K562 (cell line): ENCODE results near the gene PCDHGA8. TPM values are rescaled to one million over a fixed set of nuclear protein-coding genes. Genes with fewer than 3 reads are reported as not detected.

Experiments
- ATAC-seq: fragments of 200-7000 bp; cut with Tn5 transposase; 3 replicates; pipeline ENCODE4 v1.9.1; 2020; ENCODE audit warnings: moderate library complexity
- BruUV-seq: library from RNA; stranded (reverse); fragments of 400-500 nt; replicated peaks from 2 replicates; lab custom pipeline; 2021; lab: Mats Ljungman, UMichigan
- CTCF ChIA-PET: fragments of 300-600 bp; formaldehyde crosslinking; extraction: SDS; loops from one replicate; lab custom pipeline; 2021; ENCODE audit warnings: low intra/inter-chr PET ratio; lab: Yijun Ruan, JAX
- POLR2A ChIA-PET: fragments of 300-600, 350-650 bp; sonication (Branson Sonifier 250); formaldehyde crosslinking; extraction: SDS; loops from one replicate; lab custom pipeline; 2021; ENCODE audit warnings: antibody characterized with exemption, inconsistent platforms; lab: Yijun Ruan, JAX
- DNase-seq, 4 experiments: peaks; one replicate each; pipeline versions ENCODE4 v3.0.0 to v3.0.0-alpha.2; 2011 to 2018; ENCODE audit warnings: low spot score in 3 of 4, mixed read lengths in 3 of 4; ENCODE audit errors: extremely low read depth in 1 of 4
- FAIRE-seq: peaks from 2 replicates; lab custom pipeline; 2011; peaks lifted over from hg19 to GRCh38; lab: Jason Lieb, UNC
- H2AFZ ChIP-seq: 2 replicates; pipeline ENCODE4 v1.6.0; 2011; ENCODE audit warnings: low read depth, low read length, control low read depth, inconsistent platforms
- H3K27ac ChIP-seq: fragments of 200-600 bp; 3 replicates; pipeline ENCODE4 v1.8.0; 2011; ENCODE audit warnings: low read depth, mild to moderate bottlenecking, control low read depth, inconsistent platforms, low read length, moderate library complexity, mixed read lengths; ENCODE audit errors: extremely low read depth
- H3K27me3 ChIP-seq, 2 experiments: fragments of 300-600 bp in 1 of 2; 2 replicates in 1 of 2; 3 replicates in 1 of 2; pipeline versions ENCODE4 v1.6.0 to v1.8.0; 2011; ENCODE audit warnings: inconsistent platforms in 2 of 2, low read length in 2 of 2, mild to moderate bottlenecking in 1 of 2, mixed read lengths in 1 of 2, moderate library complexity in 1 of 2; ENCODE audit not compliant: control insufficient read depth in 2 of 2, insufficient read depth in 2 of 2
- H3K36me3 ChIP-seq: fragments of 300-600 bp; 3 replicates; pipeline ENCODE4 v1.8.0; 2011; ENCODE audit warnings: mild to moderate bottlenecking, low read length, inconsistent platforms; ENCODE audit not compliant: control insufficient read depth, insufficient read depth
- H3K4me1 ChIP-seq, 2 experiments: fragments of 200-600 bp in 1 of 2; replicated peaks in 1 of 2; 2 replicates in 1 of 2; 3 replicates in 1 of 2; pipeline versions ENCODE4 v1.5.1 to v1.8.0; 2011; ENCODE audit warnings: inconsistent platforms in 2 of 2, low read length in 2 of 2, mild to moderate bottlenecking in 1 of 2, mixed read lengths in 1 of 2, moderate library complexity in 1 of 2; ENCODE audit not compliant: control insufficient read depth in 2 of 2, insufficient read depth in 2 of 2
- H3K4me2 ChIP-seq: 2 replicates; pipeline ENCODE4 v1.6.1; 2011; ENCODE audit warnings: low read length, control low read depth, inconsistent platforms, mixed read lengths; ENCODE audit not compliant: insufficient read depth
- H3K4me3 ChIP-seq: fragments of 200-600 bp; sonication (generic), shearing (Covaris generic); 2 replicates; pipeline ENCODE4 v1.5.1; 2016; ENCODE audit warnings: control low read depth, inconsistent platforms
- H3K79me2 ChIP-seq: fragments of 200-600 bp; 3 replicates; pipeline ENCODE4 v1.8.0; 2011; ENCODE audit warnings: low read length, inconsistent platforms; ENCODE audit not compliant: control insufficient read depth, insufficient read depth
- H3K9ac ChIP-seq, 2 experiments: 2 replicates each; pipeline versions ENCODE4 v1.6.0 to v1.6.1; 2011; ENCODE audit warnings: low read depth in 2 of 2, low read length in 2 of 2, control low read depth in 1 of 2, inconsistent platforms in 1 of 2, mild to moderate bottlenecking in 1 of 2, mixed read lengths in 1 of 2; ENCODE audit not compliant: insufficient read depth in 1 of 2
- H3K9me1 ChIP-seq: one replicate; pipeline ENCODE4 v1.6.0; 2011; ENCODE audit warnings: inconsistent platforms, mild to moderate bottlenecking, low read length, moderate library complexity; ENCODE audit not compliant: control insufficient read depth, insufficient read depth
- H3K9me3 ChIP-seq: replicated peaks from 2 replicates; pipeline ENCODE4 v1.5.1; 2011; ENCODE audit warnings: low read depth, low read length, inconsistent platforms; ENCODE audit not compliant: control insufficient read depth, insufficient read depth
- H4K20me1 ChIP-seq: replicated peaks from 2 replicates; pipeline ENCODE4 v1.6.1; 2011; ENCODE audit warnings: low read length, inconsistent platforms, mixed read lengths; ENCODE audit not compliant: control insufficient read depth, insufficient read depth
- STAT6 ChIP-seq: sonication (generic); formaldehyde crosslinking; IDR thresholded peaks from 2 replicates; pipeline ENCODE4 v1.8.1; 2023; ENCODE audit warnings: mild to moderate bottlenecking, missing genetic modification reagents
- TEAD1 ChIP-seq, 2 experiments: fragments of 450-650 bp in 1 of 2; sonication (generic) in 1 of 2; formaldehyde crosslinking; IDR thresholded peaks; 2 replicates each; pipeline versions ENCODE4 v1.4.0 to v1.8.0; 2020 to 2022; ENCODE audit warnings: mild to moderate bottlenecking in 2 of 2, missing genetic modification reagents in 1 of 2
- THAP12 ChIP-seq: fragments of 250-450 bp; sonication (Bioruptor Pico); IDR thresholded peaks from 2 replicates; pipeline ENCODE4 v1.9.0; 2021; ENCODE audit warnings: mild to moderate bottlenecking, inconsistent platforms
- ZNF318 ChIP-seq, 2 experiments: fragments of 450-650 bp; IDR thresholded peaks; 2 replicates each; pipeline ENCODE4 v1.6.1; 2016; ENCODE audit warnings: mild to moderate bottlenecking in 2 of 2, borderline replicate concordance in 1 of 2, low read depth in 1 of 2, moderate library complexity in 1 of 2
- WGBS: fragments of 100-300 bp; shearing (Covaris generic); methylation state at CpG from one replicate; pipeline ENCODE4 v1.1.6; 2016; ENCODE audit warnings: low coverage, mixed read lengths; ENCODE audit not compliant: insufficient coverage; ENCODE audit errors: missing lambda C conversion rate; 5-methylcytosine and 5-hydroxymethylcytosine counted together
- in situ Hi-C: fragments of 300-500 bp; cut with MboI; formaldehyde crosslinking; loops from 4 replicates; pipeline ENCODE4 v1.15.0; 2018; ENCODE audit warnings: inconsistent platforms, mixed read lengths
- intact Hi-C: fragments of 100-400 bp; cut with micrococcal nuclease; formaldehyde crosslinking; loops from 2 replicates; pipeline ENCODE4 v1.14.2; 2022
- polyA plus RNA-seq, 8 experiments: library from polyadenylated mRNA; depleted of rRNA in 4 of 8; stranded (reverse) in 5 of 8; unstranded in 3 of 8; fragments of >200 nt; fragmentation: Nextera tagmentation in 2 of 8; fragmentation: Illumina TruSeq in 1 of 8; extraction: Ambion mirVana in 2 of 8; extraction: Trizol in 1 of 8; gene quantifications; 2 replicates each; pipeline versions ENCODE4 v1.2.1 to v1.2.3, GENCODE V29; 2011 to 2014; ENCODE audit warnings: inconsistent platforms in 1 of 8, missing spikeins in 1 of 8
- total RNA-seq, 7 experiments: library from RNA; depleted of rRNA in 6 of 7; stranded (reverse); fragments of >200 nt in 6 of 7; fragmentation: Illumina TruSeq in 2 of 7; extraction: Trizol in 2 of 7; gene quantifications; 2 replicates each; pipeline versions ENCODE4 v1.2.1 to v1.2.3, GENCODE V29; 2011 to 2021; ENCODE audit warnings: low replicate concordance in 1 of 7

PCDHGA8 gene
- total and polyA plus RNA-seq, 9 of the 15 experiments (the other 6 are each of a cell fraction or from before 2014, with no cell fraction given), result 0.04 to 0.11 (median 0.07) TPM; not detected in 2

DNA sequence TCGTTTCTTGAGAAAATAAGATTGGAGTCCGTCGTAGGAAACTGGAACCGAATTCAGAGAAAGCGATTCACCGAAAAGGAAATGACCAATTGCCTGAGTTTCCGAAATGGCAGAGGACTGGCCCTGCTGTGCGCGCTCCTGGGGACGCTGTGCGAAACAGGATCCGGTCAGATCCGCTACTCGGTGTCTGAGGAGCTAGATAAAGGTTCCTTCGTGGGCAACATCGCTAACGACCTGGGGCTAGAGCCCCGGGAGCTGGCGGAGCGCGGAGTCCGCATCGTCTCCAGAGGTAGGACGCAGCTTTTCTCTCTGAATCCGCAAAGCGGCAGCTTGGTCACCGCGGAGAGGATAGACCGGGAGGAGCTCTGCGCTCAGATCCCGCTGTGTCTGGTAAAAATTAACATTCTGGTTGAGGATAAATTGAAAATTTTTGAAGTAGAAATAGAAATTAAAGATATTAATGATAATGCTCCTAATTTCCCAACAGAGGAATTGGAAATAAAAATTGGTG is 48.4 kb upstream of the PCDHGA8 start:
- ATAC-seq (peak; percentile 73), FAIRE-seq (no peak), DNase-seq (peak in 1 of 4 experiments; percentile 20)
- BruUV-seq, result TSS peak; percentile 42
- POLR2A ChIA-PET, result interaction anchor here (1.1 kb wide), 1 partner anchor 220 kb away, joined by 4 read pairs; no protein-coding TSS in a partner anchor
- CTCF ChIA-PET, result interaction anchor here (0.7 to 2.0 kb wide), 3 partner anchors 21 to 214 kb away, joined by 3 to 4 read pairs (median 4); no protein-coding TSS in a partner anchor
- H3K9me1 ChIP-seq, result no peaks in the 10 kb centered on the region
- in situ Hi-C loops (no loop called here), intact Hi-C loops (loop anchor here (5.0 kb wide), 1 partner anchor 168 kb away; no protein-coding TSS in a partner anchor)
- H3K4me1 ChIP-seq, result peaks cover 0 to 7% of the 10 kb centered on the region in 2 experiments; a peak in 2 of 5 replicates
- H3K4me3 ChIP-seq, result peak overlapping the region; percentile 40
- H3K36me3 ChIP-seq, result no peaks in the 10 kb centered on the region
- no peaks in the 10 kb centered on the region for H3K9me3 ChIP-seq
- no peaks in the 10 kb centered on the region for H4K20me1 ChIP-seq
- no peak overlapping the region for H3K27ac ChIP-seq
- peak overlapping the region; percentile 72 for H3K4me2 ChIP-seq
- H3K27me3 ChIP-seq, result peaks cover 9 to 22% of the 10 kb centered on the region in 2 experiments
- H2AFZ ChIP-seq, result peak overlapping the region; percentile 89
- peak overlapping the region; percentile 37 to 39 for H3K9ac ChIP-seq
- WGBS, result 23% methylated on average over 30 of the region's 31 CpGs
- no peaks in the 10 kb centered on the region for H3K79me2 ChIP-seq
- TF ChIP-seq THAP12, result no peak
- no peak for TF ChIP-seq ZNF318 (IDR thresholded peaks at IDR 0.05; ENCODE audit: borderline replicate concordance in 1 of 2, low read depth in 1 of 2)
- TF ChIP-seq STAT6 (CRISPR knock-in tag), result 0 out of 2 replicates have a peak, but pooled peaks have one; percentile 48
- TF ChIP-seq TEAD1 (CRISPR knock-in tag; IDR thresholded peaks at IDR 0.05), result no peak
